ENCODE measurements around the gene SGSH.
A peak's percentile ranks its signal among the peaks of the same experiment; 100 is the strongest.

Gene SGSH

DNA sequence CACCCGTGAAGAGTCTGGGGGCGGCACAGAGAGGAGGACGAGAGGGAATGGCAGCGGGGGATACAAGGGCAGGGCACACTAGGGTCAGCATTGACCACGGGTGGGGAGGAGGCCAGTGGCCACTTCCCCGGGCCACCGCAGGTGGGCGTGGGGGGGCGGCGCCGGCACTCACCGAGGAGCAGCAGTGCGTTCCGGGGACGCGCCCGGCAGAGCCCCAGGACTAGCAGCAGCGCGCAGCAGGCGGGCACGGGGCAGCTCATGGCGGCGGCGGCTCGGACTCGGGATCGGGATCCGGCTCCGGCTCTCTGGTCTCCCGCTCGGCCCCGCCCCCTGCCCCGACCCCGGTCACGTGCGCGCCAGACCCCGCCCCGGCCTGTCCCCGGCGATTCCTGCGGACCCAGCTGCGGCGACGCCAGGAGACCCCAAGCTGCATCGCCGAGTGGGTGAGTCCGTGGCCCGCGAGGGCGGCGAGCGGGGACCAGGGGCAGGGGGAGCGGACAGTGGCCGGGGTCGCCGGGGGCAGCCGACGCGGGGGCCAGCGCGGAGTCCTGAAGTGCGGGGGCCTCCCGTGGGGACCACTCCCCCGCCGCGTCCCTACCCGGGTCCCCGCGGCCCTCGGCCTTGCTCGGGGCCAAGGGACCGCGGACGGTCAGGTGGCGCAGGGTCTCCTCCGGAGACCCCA lies at the start of gene SGSH, which contains the start of gene SLC26A11 (continued):
- TF ChIP-seq ZNF473 (tag by site-specific recombination; IDR thresholded peaks at IDR 0.05) (no peak), SCRT2 (tag by site-specific recombination; IDR thresholded peaks at IDR 0.05) (no peak), ZNF692 (tag by site-specific recombination; IDR thresholded peaks at IDR 0.05) (no peak), GLIS2 (tag by site-specific recombination; IDR thresholded peaks at IDR 0.05) (peak; percentile 45), ZNF529 (tag by site-specific recombination; IDR thresholded peaks at IDR 0.05; ENCODE audit: insufficient replicate concordance) (no peak), ZNF341 (tag by site-specific recombination; IDR thresholded peaks at IDR 0.05; ENCODE audit: low read depth) (peak; percentile 29; the same call in 1 of the 2 replicates), ZSCAN4 (tag by site-specific recombination; IDR thresholded peaks at IDR 0.05) (0 out of 2 replicates have a peak, but pooled peaks have one; percentile 10), ZNF10 (tag by site-specific recombination; IDR thresholded peaks at IDR 0.05) (no peak), SCRT1 (tag by site-specific recombination; IDR thresholded peaks at IDR 0.05; ENCODE audit: borderline replicate concordance) (no peak), ZNF658 (tag by site-specific recombination; IDR thresholded peaks at IDR 0.05) (no peak), ZNF629 (tag by site-specific recombination; IDR thresholded peaks at IDR 0.05) (no peak), ZNF19 (tag by site-specific recombination; IDR thresholded peaks at IDR 0.05; ENCODE audit: low read depth) (no peak), ZNF621 (tag by site-specific recombination; IDR thresholded peaks at IDR 0.05) (no peak), ZNF416 (tag by site-specific recombination; IDR thresholded peaks at IDR 0.05) (no peak), BCL11B (tag by site-specific recombination; IDR thresholded peaks at IDR 0.05; ENCODE audit: low read depth) (0 out of 2 replicates have a peak, but pooled peaks have one; percentile 13), ZNF292 (tag by site-specific recombination; IDR thresholded peaks at IDR 0.05; ENCODE audit: borderline replicate concordance, low read depth) (no peak), ZNF510 (tag by site-specific recombination; IDR thresholded peaks at IDR 0.05; ENCODE audit: insufficient replicate concordance) (no peak)
- TF ChIP-seq, protein P1, sequence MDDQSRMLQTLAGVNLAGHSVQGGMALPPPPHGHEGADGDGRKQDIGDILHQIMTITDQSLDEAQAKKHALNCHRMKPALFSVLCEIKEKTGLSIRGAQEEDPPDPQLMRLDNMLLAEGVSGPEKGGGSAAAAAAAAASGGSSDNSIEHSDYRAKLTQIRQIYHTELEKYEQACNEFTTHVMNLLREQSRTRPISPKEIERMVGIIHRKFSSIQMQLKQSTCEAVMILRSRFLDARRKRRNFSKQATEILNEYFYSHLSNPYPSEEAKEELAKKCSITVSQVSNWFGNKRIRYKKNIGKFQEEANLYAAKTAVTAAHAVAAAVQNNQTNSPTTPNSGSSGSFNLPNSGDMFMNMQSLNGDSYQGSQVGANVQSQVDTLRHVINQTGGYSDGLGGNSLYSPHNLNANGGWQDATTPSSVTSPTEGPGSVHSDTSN (CRISPR knock-in tag; IDR thresholded peaks at IDR 0.05), result peak; percentile 43; the same call in 1 of the 2 replicates

GRCh38 chr17:80269405-80269807 lies 49.3 kb upstream of the SGSH start:
- no peaks in the 10 kb centered on the region for H3K4me1 ChIP-seq (ENCODE audit: control insufficient read depth, insufficient read depth, low read length)
- no peaks in the 10 kb centered on the region for H3K9me3 ChIP-seq (ENCODE audit: control insufficient read depth, insufficient read depth, low read depth, low read length)
- POLR2A ChIA-PET, result no interaction called here
- TF ChIP-seq, protein P2, sequence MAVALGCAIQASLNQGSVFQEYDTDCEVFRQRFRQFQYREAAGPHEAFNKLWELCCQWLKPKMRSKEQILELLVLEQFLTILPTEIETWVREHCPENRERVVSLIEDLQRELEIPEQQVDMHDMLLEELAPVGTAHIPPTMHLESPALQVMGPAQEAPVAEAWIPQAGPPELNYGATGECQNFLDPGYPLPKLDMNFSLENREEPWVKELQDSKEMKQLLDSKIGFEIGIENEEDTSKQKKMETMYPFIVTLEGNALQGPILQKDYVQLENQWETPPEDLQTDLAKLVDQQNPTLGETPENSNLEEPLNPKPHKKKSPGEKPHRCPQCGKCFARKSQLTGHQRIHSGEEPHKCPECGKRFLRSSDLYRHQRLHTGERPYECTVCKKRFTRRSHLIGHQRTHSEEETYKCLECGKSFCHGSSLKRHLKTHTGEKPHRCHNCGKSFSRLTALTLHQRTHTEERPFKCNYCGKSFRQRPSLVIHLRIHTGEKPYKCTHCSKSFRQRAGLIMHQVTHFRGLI (tag by site-specific recombination; IDR thresholded peaks at IDR 0.05), result no peak
- no peak for TF ChIP-seq IKZF3 (tag by site-specific recombination; IDR thresholded peaks at IDR 0.05)
- no peak for TF ChIP-seq ZNF292 (tag by site-specific recombination; IDR thresholded peaks at IDR 0.05; ENCODE audit: borderline replicate concordance, low read depth)
- TF ChIP-seq ZNF366 (tag by site-specific recombination; conservative IDR thresholded peaks at IDR 0.05), result peak; percentile 100
- TF ChIP-seq ZBTB17 (tag by site-specific recombination; IDR thresholded peaks at IDR 0.05), result peak; percentile 98
- TF ChIP-seq ZNF514 (tag by site-specific recombination; IDR thresholded peaks at IDR 0.05), result no peak
- no peak overlapping the region for H3K4me3 ChIP-seq (ENCODE audit: low read depth, low read length)
- CTCF ChIA-PET, result no interaction called here
- peaks cover 13 to 44% of the 10 kb centered on the region in 2 experiments; a peak in 2 of 3 replicates for H3K36me3 ChIP-seq (ENCODE audit: control insufficient read depth in 2 of 2, insufficient read depth in 1 of 2, low read length in 2 of 2)
- no peak overlapping the region for H3K27ac ChIP-seq (ENCODE audit: extremely low read depth, low read depth, low read length)

All from HEK293 (cell line).